BE2C (cell line): ENCODE data around the gene LOXL3.

Experiments
- DNase-seq: peaks from one replicate; pipeline ENCODE4 v3.0.0-alpha.2; 2020
- H3K27me3 ChIP-seq: fragments of 250-450 bp; sonication (Bioruptor Pico); 2 replicates; pipeline ENCODE4 v1.5.1; 2020; ENCODE audit warnings: mild to moderate bottlenecking
- H3K36me3 ChIP-seq: fragments of 250-450 bp; sonication (Bioruptor Pico); 2 replicates; pipeline ENCODE4 v1.5.1; 2020; ENCODE audit warnings: mild to moderate bottlenecking
- H3K4me1 ChIP-seq: fragments of 250-450 bp; sonication (Bioruptor Pico); 2 replicates; pipeline ENCODE4 v1.5.1; 2020
- H3K4me3 ChIP-seq: 2 replicates; pipeline ENCODE4 v1.5.1; 2011; ENCODE audit warnings: low read depth, low read length
- H3K9me3 ChIP-seq: fragments of 250-450 bp; sonication (Bioruptor Pico); 2 replicates; pipeline ENCODE4 v1.5.1; 2020
- CTCF ChIP-seq: IDR thresholded peaks from 2 replicates; pipeline ENCODE4 v1.5.1; 2012; ENCODE audit warnings: mild to moderate bottlenecking, low read depth, low read length

Gene LOXL3

GRCh38 chr2:74502720-74503505, 50.8 kb downstream of the LOXL3 start:
- no peak for DNase-seq
- Histone ChIP-seq H3K4me3 (no peak overlapping the region), H3K9me3 (no peaks in the 10 kb centered on the region), H3K27me3 (no peaks in the 10 kb centered on the region), H3K4me1 (peaks cover 5% of the 10 kb centered on the region; the same call in 1 of the 2 replicates), H3K36me3 (peaks cover 26% of the 10 kb centered on the region)
- TF ChIP-seq CTCF = no peak

GRCh38 chr2:74502147-74502719, 51.5 kb downstream of the LOXL3 start:
- Histone ChIP-seq H3K4me3 (no peak overlapping the region), H3K9me3 (no peaks in the 10 kb centered on the region), H3K36me3 (peaks cover 26% of the 10 kb centered on the region), H3K4me1 (peaks cover 5% of the 10 kb centered on the region; the same call in 1 of the 2 replicates), H3K27me3 (no peaks in the 10 kb centered on the region)
- no peak for TF ChIP-seq CTCF
- no peak for DNase-seq

GRCh38 chr2:74501335-74502071, 52.2 kb downstream of the LOXL3 start:
- TF ChIP-seq CTCF = no peak
- Histone ChIP-seq H3K27me3 (no peaks in the 10 kb centered on the region), H3K9me3 (no peaks in the 10 kb centered on the region), H3K36me3 (peaks cover 24% of the 10 kb centered on the region), H3K4me1 (peaks cover 5% of the 10 kb centered on the region; the same call in 1 of the 2 replicates), H3K4me3 (no peak overlapping the region)
- DNase-seq = no peak

- no peaks in the 10 kb centered on the region for H3K9me3 ChIP-seq
- no peak overlapping the region for H3K4me3 ChIP-seq
- H3K36me3 ChIP-seq = peaks cover 14% of the 10 kb centered on the region
- no peak for DNase-seq
- no peaks in the 10 kb centered on the region for H3K27me3 ChIP-seq
- peaks cover 5% of the 10 kb centered on the region; the same call in 1 of the 2 replicates for H3K4me1 ChIP-seq
- TF ChIP-seq CTCF = no peak
Observed at GRCh38 chr2:74500578-74500946, 53.2 kb downstream of the LOXL3 start.

- H3K36me3 ChIP-seq = peaks cover 9% of the 10 kb centered on the region
- peak overlapping the region; percentile 61 for H3K4me3 ChIP-seq
- H3K9me3 ChIP-seq = no peaks in the 10 kb centered on the region
- no peak for TF ChIP-seq CTCF
- no peaks in the 10 kb centered on the region for H3K27me3 ChIP-seq
- H3K4me1 ChIP-seq = peaks cover 5% of the 10 kb centered on the region; the same call in 1 of the 2 replicates
- DNase-seq = no peak
Observed at GRCh38 chr2:74499940-74500577, 53.7 kb downstream of the LOXL3 start.
